GM21528 (cell line): ENCODE results near the gene RAPGEF1.
"Not testable (repeated sequence)": the region's sequence is repeated elsewhere in the genome, so short reads cannot be mapped to it uniquely, and the experiment has no call there.

Source experiments
- ATAC-seq: cut with Tn5 transposase; IDR thresholded peaks from one replicate; pipeline ENCODE4 v1.9.1; 2021; ENCODE audit warnings: mild to moderate bottlenecking, moderate library complexity; ENCODE audit not compliant: unreplicated experiment, low FRiP score

RAPGEF1 gene

DNA sequence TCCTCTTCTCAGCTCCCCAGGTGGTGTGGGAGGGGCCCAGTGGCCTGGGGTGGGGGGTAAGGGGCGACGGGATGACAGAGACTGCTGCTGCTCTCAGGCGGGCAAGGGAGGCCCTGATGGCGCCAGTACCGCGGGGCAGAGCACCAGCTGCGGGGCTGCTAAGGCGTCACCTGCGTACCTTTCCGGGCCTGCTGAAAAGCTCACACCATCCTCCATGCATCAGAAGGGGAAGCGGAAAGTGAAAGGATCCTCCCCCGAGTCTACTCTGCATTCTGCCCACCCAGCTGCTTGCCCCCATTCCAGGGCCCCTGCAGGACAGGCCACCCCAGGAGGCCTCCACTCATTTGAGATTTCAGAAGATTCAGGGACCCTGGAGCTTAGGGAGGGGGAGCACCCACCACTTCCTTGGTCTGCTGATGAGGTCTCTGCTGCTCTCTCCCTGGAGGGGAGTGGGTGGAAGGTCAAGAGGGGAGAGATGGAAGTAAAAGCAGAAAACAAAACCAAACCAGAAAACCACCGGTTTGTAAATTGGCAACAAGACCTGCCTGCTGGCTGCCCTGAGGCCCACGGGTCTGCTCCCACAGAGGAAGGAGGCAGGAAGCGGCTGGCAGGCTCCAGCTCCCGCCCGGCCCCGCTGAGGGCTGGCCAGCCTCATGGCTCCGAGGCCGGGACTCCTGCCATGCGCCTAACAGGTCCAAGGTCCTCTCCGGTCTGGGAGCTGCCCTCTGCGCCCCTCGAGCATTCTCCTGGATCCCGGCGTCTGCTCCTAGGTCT, 161.0 kb downstream of the RAPGEF1 start:
- ATAC-seq: no peak

DNA sequence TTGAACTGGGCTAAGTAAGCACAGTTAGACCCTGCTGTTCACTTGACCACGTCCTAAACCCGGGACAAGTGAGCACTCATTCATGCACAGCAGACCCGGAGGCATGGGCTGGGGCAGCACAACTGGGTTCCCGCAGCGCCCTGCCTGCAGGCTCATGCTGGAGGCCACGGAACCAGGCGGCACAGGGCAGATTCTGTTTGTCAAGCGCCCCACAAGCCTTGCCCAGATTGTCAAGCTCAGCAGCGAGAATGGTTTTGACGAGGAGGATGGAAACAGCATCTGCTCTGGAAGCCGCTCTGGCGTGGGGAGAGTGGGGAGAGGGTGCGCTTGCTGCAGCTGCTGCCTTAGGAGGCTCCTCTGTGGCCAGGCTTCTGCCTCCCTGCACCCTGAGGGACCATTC, 161.9 kb downstream of the RAPGEF1 start:
- ATAC-seq: no peak

DNA sequence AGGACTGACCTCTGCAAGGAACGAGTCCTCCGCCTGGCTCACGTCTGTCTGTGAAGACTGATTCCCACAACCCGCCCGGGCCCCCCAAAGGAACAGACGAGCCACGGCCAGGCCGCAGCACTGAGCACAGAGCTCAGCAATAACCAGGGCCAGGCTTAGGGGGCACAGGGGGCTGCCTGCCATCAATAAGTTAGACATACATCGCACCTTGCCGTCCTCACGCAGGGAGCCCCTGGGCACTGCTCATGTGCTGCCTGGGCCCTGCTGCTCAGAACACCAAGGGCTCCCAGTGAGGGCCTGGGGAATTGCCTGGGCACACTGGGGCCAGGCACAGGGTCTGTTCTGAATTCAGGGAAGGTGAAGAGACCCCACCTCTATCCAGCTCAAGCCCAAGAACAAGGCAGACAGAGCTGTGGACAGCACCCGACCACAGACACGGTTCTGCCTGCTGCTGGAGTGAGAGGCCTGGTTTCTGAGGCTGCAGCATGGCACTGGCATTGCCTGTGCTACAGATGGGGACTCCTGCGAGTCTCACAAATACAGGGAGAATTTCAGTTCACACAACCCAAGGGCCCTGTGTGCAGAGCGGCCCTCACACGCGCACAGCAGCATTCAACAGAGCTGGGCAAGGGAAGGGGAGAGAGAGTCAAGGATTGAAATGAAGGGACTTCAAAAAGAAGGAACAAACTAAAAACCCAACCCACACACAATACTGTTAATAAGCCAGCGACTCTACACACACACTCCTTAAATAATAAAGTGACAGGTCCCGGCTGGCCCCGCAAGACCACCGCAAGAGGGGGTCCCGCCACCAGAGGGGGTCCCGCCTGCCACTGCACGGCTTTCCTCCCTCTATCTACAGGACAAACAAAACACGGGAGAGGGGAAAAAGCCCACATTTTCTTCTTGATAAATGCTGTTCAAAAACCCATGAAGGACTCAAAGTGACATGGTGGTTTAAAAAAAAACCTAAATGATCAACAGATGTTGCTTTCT, 162.6 kb downstream of the RAPGEF1 start:
- no peak for ATAC-seq

DNA sequence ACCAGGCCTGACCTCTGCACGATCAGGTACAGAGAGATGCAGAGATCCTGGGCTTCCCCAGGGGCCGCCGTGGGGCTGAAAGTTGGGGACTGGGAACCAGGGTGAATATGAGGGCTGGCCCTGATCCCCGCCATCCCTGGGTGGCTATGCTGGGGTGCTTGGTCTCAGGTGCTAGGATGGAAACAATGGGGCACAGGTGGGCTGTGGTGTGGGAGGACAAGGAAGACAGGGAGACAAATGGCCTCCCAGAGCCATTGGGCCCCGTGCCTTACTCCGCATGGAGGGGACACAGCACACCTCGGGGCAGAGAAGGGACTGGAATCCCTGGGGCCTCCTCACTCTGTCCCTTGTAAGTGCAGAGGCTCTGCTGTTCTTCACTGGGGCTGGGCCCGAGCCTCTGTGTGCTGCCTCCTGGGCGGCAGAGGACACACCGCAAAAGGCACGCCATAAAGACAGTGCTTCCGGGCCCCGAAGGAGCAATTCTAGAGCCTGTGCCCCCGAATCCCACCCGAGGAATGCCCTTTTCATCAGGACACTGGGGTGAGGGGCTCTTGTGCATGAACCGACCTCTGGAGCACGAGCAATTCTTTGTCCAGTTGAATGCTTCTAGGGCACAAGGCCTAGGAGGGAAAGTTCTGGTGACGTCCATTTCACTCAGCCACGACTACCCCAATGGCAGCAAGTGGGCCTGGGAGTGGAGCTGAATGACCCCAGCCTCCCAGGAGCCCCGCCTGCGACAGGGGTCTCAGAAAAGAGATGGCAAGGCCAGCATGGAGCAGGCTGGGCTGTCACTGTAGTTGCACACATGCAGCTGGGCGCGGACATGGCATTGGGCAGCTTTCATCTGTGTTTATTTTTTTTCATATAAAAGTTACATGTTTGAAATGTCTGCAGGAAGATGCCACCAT, 163.7 kb downstream of the RAPGEF1 start:
- no peak for ATAC-seq

DNA sequence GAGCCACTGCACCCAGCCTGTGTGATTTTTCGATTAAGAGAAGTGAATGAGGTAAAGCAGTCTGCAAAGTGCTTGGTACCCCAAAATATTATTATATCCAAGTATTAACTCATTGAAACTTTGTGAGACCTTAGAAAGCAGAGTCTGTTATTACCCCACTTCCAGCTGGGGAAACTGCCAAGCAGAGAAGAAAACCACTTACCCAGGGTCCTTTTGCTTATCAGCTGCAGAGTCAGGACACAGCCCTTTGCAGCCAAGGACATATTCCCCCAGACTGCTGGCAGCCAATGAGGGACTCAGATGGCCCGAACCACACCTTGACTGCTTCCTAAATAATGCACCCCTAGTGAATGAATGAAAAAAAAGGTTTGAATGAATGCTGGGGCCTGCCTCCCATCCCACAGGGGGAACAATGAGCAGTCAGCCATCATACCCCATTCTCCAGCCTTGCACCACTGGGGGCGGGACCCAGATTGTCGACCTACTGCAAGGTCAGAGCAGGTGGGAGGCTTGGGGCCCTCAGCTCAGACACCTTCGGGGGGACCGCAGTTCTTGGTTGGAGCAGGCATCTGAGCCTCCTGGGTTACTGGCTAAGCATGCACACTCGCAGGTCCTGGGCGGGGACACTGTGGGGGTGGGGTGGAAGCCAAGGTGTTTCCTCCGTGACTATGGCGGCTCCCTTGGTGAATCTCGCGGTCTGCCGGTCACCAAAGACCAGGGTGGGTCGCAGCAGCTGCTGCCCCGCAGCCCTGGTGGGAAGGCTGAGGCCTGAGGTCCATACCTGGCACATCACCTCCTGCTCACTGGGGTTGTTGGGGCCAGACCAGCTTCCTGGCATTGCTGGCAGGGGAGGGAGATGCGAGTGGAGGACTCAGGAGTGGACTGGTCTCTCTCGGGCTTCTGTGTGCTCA, 164.9 kb downstream of the RAPGEF1 start:
- ATAC-seq: no peak

DNA sequence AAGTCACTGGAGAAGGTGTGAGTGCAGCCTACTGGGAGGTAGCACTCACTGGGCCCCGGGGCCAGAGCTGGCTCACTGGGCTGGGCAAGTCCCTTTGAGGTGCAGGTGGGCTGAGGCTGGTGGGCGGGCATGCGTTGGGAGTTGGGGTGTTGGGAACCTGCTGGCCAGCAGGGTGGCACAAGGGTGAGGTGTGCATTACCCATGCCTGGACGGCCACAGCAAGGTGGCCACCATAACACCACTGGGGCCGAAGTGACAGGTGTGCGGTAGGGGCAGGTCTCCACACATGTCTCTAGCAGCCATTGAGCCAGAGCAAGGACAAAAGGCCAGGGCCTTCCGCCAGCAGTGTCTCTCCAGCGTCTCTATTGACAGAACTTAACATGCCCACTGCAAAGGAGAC, 172.0 kb downstream of the RAPGEF1 start:
- ATAC-seq: no peak

DNA sequence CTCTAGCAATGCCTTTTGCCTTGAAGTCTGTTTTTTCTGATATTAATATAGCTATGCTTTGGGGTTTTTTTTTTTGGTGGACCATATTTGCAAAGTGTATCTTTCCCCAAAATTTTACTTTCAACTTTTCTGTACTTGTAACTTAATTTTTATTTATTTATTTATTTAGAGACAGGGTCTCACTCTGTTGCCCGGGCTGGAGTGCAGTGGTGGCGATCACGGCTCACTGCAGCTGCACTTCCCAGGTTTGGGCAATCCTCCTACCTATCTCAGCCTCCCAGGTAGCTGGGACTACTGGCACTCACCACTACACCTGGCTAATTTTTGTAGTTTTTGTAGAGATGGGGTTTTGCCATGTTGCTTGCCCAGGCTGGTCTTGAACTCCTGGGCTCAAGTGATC, 173.7 kb downstream of the RAPGEF1 start:
- no peak for ATAC-seq

DNA sequence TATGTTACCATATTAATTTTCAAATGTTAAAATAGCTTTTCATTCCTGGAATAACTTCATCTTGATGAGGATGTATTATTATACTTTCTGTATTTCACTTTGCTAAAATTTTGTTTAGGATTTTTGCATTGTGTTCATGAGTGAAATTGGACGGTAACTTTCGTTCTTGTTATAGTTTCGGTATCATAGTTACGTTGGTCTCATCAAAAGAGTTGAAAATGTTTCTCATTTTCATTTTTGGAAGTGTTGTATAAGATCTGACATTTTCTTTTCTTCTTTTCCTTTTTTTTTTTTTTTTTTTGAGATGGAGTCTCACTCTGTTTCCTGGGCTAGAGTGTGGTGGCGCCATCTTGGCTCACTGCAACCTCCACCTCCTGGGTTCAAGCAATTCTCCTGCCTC, 174.5 kb downstream of the RAPGEF1 start:
- ATAC-seq: no peak

DNA sequence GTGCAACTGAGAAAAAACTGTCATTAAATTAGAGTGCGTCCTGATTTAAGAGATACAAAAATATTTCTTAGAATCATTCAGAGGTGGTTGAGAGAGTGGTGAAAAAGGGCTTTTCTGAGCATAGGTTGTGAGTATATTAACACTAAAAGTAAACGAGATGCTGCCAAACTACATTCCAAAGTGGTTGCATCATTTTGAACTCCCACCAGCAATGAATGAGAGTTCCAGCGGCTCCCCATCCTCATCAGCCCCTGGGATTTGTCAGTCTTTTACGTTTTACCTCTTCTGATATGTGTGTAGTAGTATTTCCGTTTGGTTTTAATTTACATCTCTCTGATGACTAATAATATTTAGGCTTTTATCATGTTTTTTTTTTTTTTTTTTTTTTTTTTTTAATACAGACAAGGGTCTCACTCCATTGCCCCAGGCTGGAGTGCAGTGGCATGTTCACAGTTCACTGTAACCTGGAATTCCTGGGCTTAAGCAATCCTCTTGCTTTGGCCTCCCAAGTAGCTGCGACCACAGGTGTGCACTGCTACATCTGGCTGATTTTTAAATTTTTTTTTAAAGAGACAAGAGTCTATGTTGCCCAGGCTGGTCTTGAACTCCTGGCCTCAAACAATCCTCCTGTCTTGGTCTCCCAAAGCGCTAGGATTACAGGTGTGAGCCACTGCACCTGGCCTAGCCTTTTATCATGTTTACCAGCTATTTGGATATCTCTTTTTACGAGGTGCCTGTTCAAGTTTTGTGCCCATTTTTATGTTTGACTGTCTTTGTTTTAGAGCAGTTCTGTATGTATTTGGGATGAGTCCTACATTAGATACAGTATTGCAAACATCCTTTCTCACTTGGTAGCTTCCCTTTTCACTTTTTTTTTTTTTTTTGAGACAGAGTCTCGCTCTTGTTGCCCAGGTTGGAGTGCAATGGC, 177.6 kb downstream of the RAPGEF1 start:
- ATAC-seq: no peak

DNA sequence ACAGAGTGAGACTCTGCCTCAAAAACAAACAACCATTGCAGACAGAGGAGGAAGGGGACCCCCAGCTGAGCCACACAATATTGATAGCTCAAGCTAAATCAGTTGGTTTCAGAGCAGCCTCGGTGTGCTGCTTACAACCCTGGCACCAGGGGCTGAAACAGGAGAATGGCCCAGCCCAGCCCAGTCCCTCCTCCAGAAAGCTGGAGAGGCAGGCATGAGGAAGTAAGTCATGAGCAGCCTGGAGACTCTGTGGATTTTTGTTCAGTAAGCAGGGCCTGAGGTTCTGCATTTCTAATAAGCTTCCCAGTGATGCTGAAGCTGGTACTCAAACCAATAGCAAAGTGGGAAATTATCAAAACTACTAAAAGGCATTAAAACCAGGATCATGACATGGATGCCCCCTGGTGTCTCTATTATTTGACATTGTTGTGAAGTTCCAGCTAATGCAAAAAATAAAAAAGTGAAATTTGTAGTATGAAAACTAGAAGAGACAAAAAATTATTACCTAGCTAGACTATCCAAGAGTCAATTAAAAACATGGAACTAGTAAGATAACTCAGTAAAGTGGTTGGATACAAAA, 180.4 kb downstream of the RAPGEF1 start:
- no peak for ATAC-seq

DNA sequence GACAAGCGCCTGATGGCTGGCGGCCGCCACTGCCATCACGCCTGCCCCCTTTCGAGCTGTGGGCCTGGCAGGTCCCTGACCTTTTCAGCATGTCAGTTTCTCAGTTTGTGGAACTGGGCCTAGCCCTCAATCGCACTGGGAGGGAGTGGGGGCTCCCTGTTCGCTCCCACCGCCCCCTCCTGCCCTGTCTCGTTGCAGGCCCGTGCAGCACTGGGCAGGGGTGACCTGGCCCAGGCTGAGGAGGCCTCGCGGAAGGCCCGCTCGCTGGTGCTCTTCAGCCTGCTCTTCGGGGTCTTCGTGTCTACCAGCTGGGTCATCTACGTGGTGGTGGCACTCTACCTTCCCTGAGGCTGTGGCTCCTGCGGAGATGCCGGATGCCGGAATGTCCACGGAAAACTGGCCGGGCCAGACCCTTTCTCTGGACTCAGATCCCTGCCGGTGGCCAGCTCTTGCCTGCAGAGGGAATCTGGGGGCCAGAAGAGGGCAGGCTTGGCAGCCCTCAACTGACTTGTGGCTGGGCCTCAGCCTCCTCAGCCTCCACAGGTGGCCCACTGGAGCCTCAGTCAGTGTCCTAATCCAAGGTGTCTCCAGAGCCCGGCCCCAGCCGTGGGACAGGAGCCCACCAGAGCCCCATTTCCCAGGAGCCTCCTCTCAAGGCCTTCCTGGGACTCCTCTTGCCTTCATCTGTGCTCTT, 181.9 kb downstream of the RAPGEF1 start:
- ATAC-seq: no peak

DNA sequence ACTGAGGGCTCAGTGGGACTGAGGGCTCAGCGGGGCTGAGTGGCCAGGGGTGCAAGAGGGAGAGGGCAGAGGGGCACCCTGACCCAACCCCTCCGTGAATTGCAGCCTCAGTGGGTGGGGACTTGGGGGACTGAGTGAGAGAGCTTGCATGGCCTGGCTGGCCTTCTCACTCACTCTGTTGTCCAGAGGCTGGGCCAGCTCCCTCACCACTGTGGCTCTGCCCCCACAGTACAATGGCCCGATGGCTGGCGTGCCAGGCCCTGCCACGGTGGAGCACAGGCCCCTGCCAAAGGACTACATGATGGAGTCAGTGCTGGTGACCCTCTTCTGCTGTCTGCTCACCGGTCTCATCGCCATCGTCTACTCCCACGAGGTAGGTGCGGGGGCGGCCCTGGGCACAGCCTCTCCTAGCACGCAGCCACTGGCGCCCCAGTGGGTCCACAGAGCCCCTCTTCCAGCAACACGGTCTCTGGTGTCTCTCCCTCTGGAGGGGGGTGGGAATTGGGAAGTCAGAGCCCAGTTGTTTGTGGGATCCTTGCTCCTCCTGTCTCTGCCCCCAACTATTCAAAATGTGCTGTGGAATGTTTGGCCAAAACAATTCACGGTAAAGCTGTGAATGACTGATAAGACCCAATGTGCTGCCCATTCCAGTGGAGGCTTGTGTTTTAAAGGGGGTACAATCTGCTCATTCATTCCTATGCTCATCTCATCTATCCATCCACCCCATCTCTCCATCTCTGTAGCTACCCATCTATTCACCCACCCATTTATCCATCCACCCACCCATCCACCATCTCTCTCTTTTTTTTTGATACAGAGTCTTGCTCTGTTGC, 183.8 kb downstream of the RAPGEF1 start:
- ATAC-seq: no peak

DNA sequence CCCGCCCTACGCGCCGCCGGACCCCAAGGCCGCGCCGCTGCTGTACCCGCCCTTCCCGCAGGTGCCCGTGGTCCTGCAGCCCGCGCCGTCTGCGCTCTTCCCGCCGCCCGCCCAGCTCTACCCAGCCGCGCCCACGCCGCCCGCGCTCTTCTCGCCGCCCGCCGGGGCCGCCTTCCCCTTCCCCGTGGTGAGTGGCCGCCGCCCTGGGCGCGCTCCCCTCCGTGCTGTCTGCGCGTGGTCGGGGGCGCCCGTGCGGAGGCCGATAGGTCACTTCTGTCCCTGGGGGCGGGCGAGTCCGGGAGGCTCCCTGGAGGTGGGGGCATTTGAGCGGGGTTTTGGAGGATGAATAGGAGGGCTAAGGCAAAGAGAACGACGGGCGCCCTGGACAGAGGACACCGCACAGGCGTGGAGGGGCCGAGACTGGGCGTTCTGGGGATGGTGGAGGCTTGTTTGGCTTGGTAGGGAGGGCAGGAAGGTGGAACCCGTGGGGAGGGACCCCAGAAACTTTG, 185.0 kb downstream of the RAPGEF1 start:
- no peak for ATAC-seq

DNA sequence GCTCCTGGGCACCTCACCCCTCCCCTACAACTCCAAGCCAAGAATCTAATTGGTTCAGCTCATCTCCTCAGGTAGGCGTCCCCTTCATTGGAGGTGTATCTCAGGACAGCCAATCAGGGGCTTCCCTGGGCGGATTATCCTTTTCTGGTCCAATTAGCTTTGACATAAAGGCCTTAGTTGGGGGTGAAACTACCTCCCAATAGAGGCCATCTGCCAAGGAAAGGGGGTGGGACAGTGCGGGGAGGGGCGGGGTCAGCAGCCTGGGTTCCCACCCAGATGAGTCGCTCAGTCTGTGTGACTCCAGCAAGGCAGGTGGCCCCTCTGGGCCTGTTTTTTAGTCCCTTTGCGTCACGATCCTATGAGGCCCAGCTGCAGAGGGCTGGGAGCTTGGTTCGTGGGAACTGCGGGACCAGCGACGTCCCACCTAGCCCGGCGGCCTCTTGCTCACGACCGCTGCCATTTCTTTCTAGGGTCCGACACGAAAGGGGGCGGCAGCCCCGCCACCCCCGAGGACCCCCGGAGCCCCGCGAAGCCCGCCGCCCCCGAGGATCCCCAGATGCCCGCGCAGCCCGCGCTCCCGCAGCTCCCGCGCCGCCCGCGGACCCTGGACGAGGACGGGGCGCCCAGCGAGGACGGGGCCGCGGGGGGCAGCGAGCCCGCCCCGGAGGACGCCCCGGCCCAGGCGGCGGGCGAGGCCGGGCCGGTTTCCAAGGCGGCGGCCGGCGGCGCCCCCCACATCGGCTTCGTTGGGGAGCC, 185.6 kb downstream of the RAPGEF1 start:
- ATAC-seq: no peak

DNA sequence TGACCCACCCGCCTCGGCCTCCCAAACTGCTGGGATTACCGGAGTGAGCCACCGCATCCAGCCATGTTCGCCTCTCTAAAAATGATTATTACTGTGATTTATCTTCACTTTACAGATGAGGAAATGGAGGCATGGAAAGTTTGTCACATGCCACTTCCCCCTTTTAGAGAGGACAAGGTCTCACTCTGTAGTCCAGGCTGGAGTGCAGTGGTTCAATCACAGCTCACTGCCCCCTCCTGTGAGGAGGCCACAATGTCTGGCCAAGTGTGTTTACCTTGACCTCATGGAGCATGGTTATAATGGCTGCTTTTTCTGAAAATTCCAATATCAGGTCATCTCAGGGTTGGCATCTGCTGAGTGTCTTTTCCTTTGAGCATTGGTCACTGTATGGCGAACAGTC, 187.8 kb downstream of the RAPGEF1 start:
- no peak for ATAC-seq

DNA sequence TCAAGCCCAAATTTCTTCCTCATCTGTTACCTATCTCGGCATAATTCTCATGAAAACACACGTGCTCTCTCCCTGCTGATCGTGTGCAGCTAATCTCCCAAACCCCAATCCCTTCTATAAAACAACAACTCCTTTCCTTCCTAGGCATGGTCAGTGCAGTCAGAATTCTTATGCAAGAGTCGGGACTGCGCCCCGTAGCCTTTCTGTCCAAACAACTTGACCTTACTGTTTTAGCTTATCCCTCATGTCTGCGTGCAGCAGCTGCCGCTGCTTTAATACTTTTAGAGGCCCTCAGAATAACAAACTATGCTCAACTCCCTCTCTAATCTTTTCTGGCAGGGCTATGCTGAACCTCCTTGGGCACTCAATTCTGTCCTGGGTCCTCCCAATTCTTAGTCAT, 189.4 kb downstream of the RAPGEF1 start:
- not testable (repeated sequence) for ATAC-seq
